ENCODE data around the gene PTPA.
"Not testable (repeated sequence)": the region's sequence is repeated elsewhere in the genome, so short reads cannot be mapped to it uniquely, and the experiment has no call there.

The PTPA gene

DNA sequence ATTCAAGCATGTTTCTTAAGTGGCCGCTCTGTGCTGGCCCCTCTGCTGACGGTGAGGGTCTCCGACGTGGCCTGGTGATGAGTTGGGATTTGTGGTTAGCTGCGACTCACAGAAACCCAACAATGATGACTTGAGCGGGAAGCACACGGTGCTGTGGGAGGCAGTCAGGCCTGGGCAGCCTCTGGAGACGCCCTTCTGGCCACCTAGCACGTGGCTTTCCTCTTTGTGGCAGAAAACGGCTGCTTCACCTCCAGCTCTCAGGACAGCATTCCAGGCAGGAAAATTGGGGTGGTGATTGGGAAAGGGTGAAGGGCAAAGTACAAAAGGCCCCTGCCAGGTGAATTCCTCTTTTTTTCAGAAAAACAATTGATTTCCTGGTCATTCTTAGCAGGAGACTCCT lies 84.4 kb downstream of the PTPA start:
- no peak for DNase-seq (ENCODE audit: low spot score in 2 of 2)
- ATAC-seq, result no peak
- Mint-ChIP-seq H3K27ac (no peak overlapping the region), H3K9me3 (no peaks in the 10 kb centered on the region), H3K36me3 (no peaks in the 10 kb centered on the region), H3K4me3 (no peak overlapping the region), H3K4me1 (no peaks in the 10 kb centered on the region)

DNA sequence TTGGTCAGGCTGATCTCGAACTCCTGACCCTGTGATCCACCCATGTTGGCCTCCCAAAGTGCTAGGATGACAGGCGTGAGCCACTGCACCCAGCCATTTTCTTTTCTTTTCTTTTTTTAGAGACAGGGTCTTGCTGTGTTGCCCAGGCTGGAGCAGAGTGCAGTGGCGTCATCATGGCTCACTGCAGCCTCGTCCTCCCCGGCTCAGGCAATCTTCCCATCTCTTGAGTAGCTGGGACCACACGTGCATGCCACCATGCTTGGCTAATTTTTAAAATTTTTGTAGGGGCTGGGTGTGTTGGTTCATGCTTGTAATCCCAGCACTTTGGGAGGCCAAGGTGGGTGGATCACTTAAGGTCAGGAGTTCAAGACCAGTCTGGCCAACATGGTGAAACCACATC lies 85.8 kb downstream of the PTPA start:
- not testable (repeated sequence) for H3K4me1 Mint-ChIP-seq, ATAC-seq

DNA sequence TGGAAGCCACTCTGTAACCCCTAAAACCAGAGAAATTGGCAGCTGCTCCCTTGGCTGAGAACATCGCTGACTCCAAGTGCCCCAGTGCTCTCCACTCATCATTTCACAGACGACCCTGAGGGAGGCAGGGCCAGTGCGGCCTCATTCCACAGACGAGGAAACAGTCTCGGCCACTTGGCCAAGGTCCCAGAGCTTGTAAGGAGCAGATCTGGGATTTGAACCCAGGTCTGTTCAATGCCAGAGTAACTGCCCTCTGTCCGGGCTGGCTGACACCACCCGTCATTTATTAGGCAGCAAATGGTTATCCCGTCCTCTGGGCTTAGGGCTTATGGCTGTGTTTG lies 86.7 kb downstream of the PTPA start:
- H3K4me3 Mint-ChIP-seq, result no peak overlapping the region
- no peak for ATAC-seq
- peak overlapping the region; percentile 52 for H3K27ac Mint-ChIP-seq
- no peaks in the 10 kb centered on the region for H3K36me3 Mint-ChIP-seq
- H3K4me1 Mint-ChIP-seq, result no peaks in the 10 kb centered on the region
- no peak for DNase-seq (ENCODE audit: low spot score in 2 of 2)
- no peaks in the 10 kb centered on the region for H3K9me3 Mint-ChIP-seq

More for the DNA sequence above, 85.8 kb downstream of the PTPA start:
- not testable (repeated sequence) for H3K9me3 Mint-ChIP-seq; H3K36me3 Mint-ChIP-seq; H3K4me3 Mint-ChIP-seq; DNase-seq (ENCODE audit: low spot score in 2 of 2); H3K27ac Mint-ChIP-seq

Measured in stimulated activated effector memory CD8-positive, alpha-beta T cell treated with anti-CD3 and anti-CD28 coated beads, Interleukin-12 subunit alpha, Interleukin-12 subunit beta, amount 100 ng/mL, for 72 hours (primary cell).